ACC112 (cell line): ENCODE data around the gene CHMP1A.

Source experiments
- H2AFZ ChIP-seq: fragments of 200-600 bp; sonication (generic); one replicate; pipeline ENCODE4 v1.6.0; 2017; ENCODE audit warnings: antibody characterized with exemption, low read length; ENCODE audit not compliant: unreplicated experiment
- H3K27ac ChIP-seq: fragments of 200-600 bp; sonication (generic); 2 replicates; pipeline ENCODE4 v1.5.1; 2014; ENCODE audit warnings: low read depth, mild to moderate bottlenecking, antibody characterized with exemption, low read length, moderate library complexity
- H3K27me3 ChIP-seq: fragments of 200-600 bp; sonication (generic); 2 replicates; pipeline ENCODE4 v1.6.1; 2014; ENCODE audit warnings: mild to moderate bottlenecking, antibody characterized with exemption, low read length, moderate library complexity, mixed read lengths; ENCODE audit not compliant: insufficient read depth
- H3K36me3 ChIP-seq: fragments of 200-600 bp; sonication (generic); 2 replicates; pipeline ENCODE4 v1.6.1; 2016; ENCODE audit warnings: mild to moderate bottlenecking, antibody characterized with exemption, low read length, moderate library complexity, mixed read lengths; ENCODE audit not compliant: insufficient read depth
- H3K4me1 ChIP-seq: fragments of 200-600 bp; sonication (generic); one replicate; pipeline ENCODE4 v1.6.1; 2016; ENCODE audit warnings: low read length, mixed read lengths; ENCODE audit not compliant: insufficient read depth, unreplicated experiment, control insufficient read depth
- H3K4me3 ChIP-seq: fragments of 200-600 bp; sonication (generic); 2 replicates; pipeline ENCODE4 v1.5.1; 2014; ENCODE audit warnings: mild to moderate bottlenecking, low read depth, low read length
- H3K79me2 ChIP-seq: fragments of 200-600 bp; sonication (generic); one replicate; pipeline ENCODE4 v1.6.0; 2016; ENCODE audit warnings: low read length; ENCODE audit not compliant: control insufficient read depth, unreplicated experiment, insufficient read depth

CHMP1A gene

DNA sequence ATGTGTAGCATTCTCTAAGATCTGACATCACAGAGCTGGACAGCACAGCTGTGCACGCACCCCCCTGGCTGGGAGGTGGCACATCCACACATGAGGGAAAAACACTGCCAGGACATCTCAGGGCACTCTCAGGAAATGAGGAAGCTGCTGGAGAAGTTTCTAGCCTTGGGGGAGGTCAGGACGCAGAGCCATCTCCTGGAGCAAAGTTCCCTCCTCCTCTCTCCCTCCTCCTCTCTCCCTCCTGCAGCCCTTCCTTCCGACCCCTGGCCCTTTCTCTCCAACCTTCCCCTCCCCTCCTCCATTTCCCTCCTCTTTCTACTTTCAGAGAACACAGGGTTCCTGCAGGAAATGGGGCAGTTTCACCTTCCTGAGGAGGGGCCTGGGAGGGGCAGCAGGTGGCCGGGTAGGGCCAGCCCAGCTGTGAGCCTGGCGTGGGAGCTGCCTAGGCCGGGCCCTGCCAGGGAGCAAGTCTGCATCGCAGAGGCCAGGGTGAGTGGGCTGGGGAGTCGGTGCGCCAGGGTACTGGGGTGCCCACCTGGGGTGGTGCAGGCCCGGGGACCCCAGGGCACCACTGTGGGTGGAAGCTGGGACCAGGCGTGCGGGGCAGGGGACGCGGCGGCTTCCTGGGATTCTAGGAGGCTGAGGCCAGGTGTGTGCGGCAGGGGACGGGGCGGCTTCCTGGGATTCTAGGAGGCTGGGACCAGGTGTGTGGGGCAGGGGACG, 44.1 kb downstream of the CHMP1A start, which contains the start of gene DPEP1:
DPEP1 (plus strand) TSS at position 412 of the 723 bp plus-strand sequence. CDS start 16,769 bp downstream, outside the sequence.
- no peak within 1 kb of the TSS for H3K4me3 ChIP-seq
- H3K36me3 ChIP-seq, result no peaks in the 10 kb centered on the region
- H3K4me1 ChIP-seq, result peaks cover 2% of the 10 kb centered on the region
- no peak within 1 kb of the TSS for H3K27ac ChIP-seq
- H3K79me2 ChIP-seq, result no peaks in the 10 kb centered on the region
- H3K27me3 ChIP-seq, result no peaks in the 10 kb centered on the region
- no peak within 1 kb of the TSS for H2AFZ ChIP-seq

DNA sequence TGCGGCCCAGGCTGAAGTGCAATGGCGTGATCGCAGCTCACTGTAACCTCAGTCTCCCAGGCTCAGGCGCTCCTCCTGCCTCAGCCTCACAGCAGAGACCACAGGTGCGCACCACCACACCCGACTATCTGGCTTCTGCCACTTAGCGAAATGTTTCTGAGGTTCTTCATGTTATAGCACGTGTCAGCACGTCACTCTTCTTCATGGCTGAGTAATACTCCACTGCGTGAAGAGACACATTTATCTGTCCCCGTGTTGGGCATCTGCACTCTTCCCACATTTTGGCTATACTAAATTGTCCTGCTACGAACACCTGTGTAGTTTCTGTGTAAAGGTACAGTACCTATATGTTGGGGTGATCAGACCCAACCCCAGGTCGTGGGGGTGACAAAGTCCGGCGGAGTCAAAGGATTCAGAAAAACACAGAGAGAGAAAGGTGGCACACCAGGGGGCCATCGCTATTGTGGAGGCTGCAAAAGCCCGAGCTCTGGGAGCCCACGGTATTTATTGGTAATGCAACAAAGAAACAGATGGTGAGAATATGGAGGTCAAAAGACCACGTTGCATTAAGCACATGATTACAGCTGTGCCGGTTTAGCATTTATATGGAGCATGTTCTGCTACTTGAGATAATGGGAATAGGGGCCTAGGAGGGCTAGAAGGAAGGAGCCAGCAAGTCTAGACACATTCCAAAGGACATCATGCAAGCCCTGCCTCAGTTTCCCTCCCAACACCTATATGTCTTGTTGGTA, 44.9 kb downstream of the CHMP1A start:
- no peaks in the 10 kb centered on the region for H3K36me3 ChIP-seq
- peaks cover 2% of the 10 kb centered on the region for H3K4me1 ChIP-seq
- H3K27ac ChIP-seq, result no peak overlapping the region
- no peak overlapping the region for H3K4me3 ChIP-seq
- H3K27me3 ChIP-seq, result no peaks in the 10 kb centered on the region
- H2AFZ ChIP-seq, result no peak overlapping the region
- no peaks in the 10 kb centered on the region for H3K79me2 ChIP-seq

GRCh38 chr16:89610108-89610453, 47.4 kb downstream of the CHMP1A start:
- no peak overlapping the region for H3K4me3 ChIP-seq
- H3K27ac ChIP-seq, result no peak overlapping the region
- H3K36me3 ChIP-seq, result no peaks in the 10 kb centered on the region
- no peaks in the 10 kb centered on the region for H3K27me3 ChIP-seq
- no peaks in the 10 kb centered on the region for H3K79me2 ChIP-seq
- H2AFZ ChIP-seq, result no peak overlapping the region
- H3K4me1 ChIP-seq, result peaks cover 2% of the 10 kb centered on the region

- Histone ChIP-seq H3K79me2 (no peaks in the 10 kb centered on the region), H3K27ac (no peak overlapping the region), H3K4me3 (no peak overlapping the region), H3K4me1 (peaks cover 3% of the 10 kb centered on the region), H3K27me3 (no peaks in the 10 kb centered on the region), H2AFZ (no peak overlapping the region), H3K36me3 (no peaks in the 10 kb centered on the region)
These were observed 49.4 kb downstream of the CHMP1A start for GRCh38 chr16:89607937-89608740.

GRCh38 chr16:89607453-89607852, 50.1 kb downstream of the CHMP1A start:
- Histone ChIP-seq H2AFZ (no peak overlapping the region), H3K79me2 (no peaks in the 10 kb centered on the region), H3K4me1 (peaks cover 9% of the 10 kb centered on the region), H3K4me3 (no peak overlapping the region), H3K27ac (no peak overlapping the region), H3K27me3 (no peaks in the 10 kb centered on the region), H3K36me3 (no peaks in the 10 kb centered on the region)

DNA sequence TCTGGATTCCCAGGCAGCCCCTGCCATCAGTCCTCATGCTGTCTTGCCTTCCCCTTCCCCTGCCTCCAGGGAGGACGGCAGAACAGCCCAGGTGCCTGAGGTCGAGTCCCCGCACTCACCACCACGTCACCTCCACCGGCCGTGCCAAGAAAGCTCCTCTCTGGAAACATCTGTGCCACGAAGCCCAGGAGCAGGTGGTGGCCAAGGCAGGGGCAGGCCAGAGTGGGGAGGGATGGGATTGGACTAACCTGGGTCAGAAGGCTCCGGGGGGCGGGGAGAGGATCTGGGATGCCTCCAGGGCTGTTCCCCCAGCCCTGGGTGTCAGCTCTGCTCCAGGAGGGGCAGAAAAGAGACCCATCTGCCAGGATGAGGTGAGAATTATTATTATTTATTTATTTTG, 51.5 kb downstream of the CHMP1A start:
- H2AFZ ChIP-seq, result no peak overlapping the region
- peaks cover 17% of the 10 kb centered on the region for H3K4me1 ChIP-seq
- no peaks in the 10 kb centered on the region for H3K79me2 ChIP-seq
- no peak overlapping the region for H3K27ac ChIP-seq
- no peak overlapping the region for H3K4me3 ChIP-seq
- H3K36me3 ChIP-seq, result no peaks in the 10 kb centered on the region
- H3K27me3 ChIP-seq, result no peaks in the 10 kb centered on the region

- H3K27me3 ChIP-seq, result no peaks in the 10 kb centered on the region
- no peak overlapping the region for H3K4me3 ChIP-seq
- H3K36me3 ChIP-seq, result no peaks in the 10 kb centered on the region
- peaks cover 19% of the 10 kb centered on the region for H3K4me1 ChIP-seq
- H3K79me2 ChIP-seq, result no peaks in the 10 kb centered on the region
- H2AFZ ChIP-seq, result no peak overlapping the region
- no peak overlapping the region for H3K27ac ChIP-seq
These were observed 52.1 kb downstream of the CHMP1A start for GRCh38 chr16:89605186-89605970.

DNA sequence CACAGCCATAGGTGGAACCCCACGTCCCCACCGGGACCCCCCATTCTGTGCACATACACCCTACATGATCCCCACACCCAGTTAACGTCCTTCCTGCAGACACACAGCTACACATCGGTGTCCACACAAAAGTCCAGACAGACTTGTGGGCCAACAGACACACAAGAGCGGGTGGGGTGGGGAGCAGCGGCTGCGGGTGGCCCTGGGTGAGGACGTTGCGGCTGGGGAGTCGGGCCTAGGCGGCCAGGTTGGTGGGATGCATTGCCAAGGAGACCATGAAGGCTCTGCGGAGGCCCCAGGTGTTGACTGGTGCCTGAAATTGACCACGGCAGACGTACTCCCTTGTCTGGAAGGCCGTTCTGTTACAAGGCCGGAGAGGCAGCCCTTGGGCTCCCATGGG, 52.7 kb downstream of the CHMP1A start:
- no peaks in the 10 kb centered on the region for H3K27me3 ChIP-seq
- no peak overlapping the region for H2AFZ ChIP-seq
- H3K79me2 ChIP-seq, result no peaks in the 10 kb centered on the region
- H3K27ac ChIP-seq, result no peak overlapping the region
- no peaks in the 10 kb centered on the region for H3K36me3 ChIP-seq
- no peak overlapping the region for H3K4me3 ChIP-seq
- peaks cover 19% of the 10 kb centered on the region for H3K4me1 ChIP-seq

DNA sequence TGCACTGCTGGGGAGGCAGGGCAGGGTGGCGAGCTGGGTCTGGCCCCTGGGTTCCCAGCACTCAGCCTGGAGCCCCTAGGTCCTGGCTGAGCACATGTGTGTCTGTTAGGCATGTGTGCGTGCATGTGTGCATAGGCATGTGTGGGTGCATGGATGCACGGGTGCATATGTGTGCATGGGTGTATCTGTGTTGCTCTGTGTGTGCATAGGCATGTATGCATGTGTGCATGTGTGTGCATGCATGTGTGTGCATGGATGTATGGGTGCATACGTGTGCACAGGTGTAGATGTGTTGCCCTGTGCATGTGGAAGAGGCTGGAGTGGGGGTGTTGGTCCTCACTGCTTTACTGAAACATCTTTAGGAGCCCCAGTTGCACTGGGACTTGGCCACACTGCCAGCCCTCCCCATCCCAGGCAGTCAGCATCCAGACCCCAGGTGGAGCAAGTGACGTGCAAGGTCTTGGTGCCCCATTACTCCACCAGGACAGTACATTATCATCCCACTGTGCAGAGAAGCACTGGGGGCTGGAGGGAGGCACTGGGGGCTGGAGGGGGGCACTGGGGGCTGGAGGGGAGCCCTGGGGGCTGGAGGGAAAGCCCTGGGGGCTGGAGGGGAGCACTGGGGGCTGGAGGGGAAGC, 54.4 kb downstream of the CHMP1A start:
- no peaks in the 10 kb centered on the region for H3K36me3 ChIP-seq
- peak overlapping the region; percentile 66; the same call in 1 of the 2 replicates for H3K27ac ChIP-seq
- H2AFZ ChIP-seq, result no peak overlapping the region
- H3K4me1 ChIP-seq, result peaks cover 16% of the 10 kb centered on the region
- H3K4me3 ChIP-seq, result peak overlapping the region; percentile 26; the same call in 1 of the 2 replicates
- no peaks in the 10 kb centered on the region for H3K27me3 ChIP-seq
- no peaks in the 10 kb centered on the region for H3K79me2 ChIP-seq
